HEK293T (cell line): Measurements from ENCODE around the gene SIK2.

Experiments
- FOXM1 ChIP-seq: fragments of 450-650 bp; IDR thresholded peaks from 2 replicates; pipeline ENCODE4 v1.6.1; 2017; ENCODE audit warnings: mild to moderate bottlenecking, borderline replicate concordance
- PKNOX1 ChIP-seq: fragments of 450-650 bp; IDR thresholded peaks from 2 replicates; pipeline ENCODE4 v1.6.1; 2016
- TARDBP ChIP-seq: fragments of 450-650 bp; IDR thresholded peaks from 2 replicates; pipeline ENCODE4 v1.6.1; 2016

- TF ChIP-seq PKNOX1 = no peak
- no peak for TF ChIP-seq TARDBP
- TF ChIP-seq FOXM1 = no peak
These were observed 41.4 kb upstream of the SIK2 start for GRCh38 chr11:111560800-111561199.
